GM19452 (cell line): ENCODE data around the gene POLD4.

Experiments used
- ATAC-seq: cut with Tn5 transposase; IDR thresholded peaks from one replicate; pipeline ENCODE4 v1.9.1; 2021; ENCODE audit not compliant: unreplicated experiment

Gene POLD4

DNA sequence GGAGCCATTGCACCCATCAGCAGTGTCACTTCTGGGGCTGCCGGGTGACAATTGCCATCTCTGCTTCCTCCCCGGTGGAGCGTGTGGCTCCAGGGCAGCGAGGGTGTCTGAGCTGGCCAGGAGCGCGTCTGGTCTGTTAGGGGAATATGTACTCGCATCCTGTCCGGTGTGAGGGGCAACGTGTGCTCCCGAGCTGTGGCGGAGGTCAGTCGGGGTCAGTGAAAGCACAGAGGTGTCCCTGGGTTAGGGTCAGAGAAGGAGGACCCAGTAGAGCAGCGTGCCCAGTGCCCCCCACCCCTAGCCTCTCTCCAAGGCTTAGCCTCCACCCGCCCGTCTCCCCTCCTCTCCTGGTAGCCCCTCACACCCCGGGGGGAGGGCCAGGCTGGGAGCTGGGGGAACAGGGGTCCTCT is 18.6 kb upstream of the POLD4 start:
- ATAC-seq = no peak

DNA sequence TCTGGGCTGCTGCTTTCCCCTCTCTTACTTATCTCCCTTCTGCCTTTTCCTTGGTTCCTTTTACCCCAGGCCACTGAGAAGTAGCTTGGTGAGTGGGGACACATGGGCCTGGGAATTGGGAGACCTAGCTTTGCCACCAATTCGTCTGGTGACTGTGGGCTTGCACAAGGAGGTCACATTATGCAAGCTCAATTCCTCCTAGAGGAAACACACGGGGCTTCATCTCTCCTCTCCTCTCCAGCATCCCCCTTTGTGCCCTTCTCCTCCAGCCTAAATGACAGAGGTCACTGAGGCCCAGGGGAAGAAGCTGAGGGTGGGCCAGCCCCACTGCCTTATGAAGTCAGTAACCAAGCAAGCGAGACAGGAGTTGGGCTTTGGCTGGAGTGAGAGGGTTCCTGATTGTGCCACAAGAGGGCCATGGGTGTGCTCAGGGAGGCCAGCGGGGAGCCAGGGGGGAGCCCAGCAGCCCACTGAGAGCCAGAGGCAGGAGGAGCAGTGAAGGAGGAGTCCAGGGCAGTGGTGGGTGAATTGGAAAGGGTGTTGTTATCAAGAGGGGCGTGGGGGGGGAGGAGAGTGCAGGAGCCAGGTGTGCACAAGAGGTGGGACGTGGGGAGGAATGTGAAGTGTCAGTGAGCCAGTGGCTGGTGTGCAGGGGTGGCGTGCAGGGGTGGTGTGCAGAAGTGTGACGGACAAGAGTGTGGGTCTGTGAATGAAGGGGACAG is 18.0 kb upstream of the POLD4 start:
- no peak for ATAC-seq

DNA sequence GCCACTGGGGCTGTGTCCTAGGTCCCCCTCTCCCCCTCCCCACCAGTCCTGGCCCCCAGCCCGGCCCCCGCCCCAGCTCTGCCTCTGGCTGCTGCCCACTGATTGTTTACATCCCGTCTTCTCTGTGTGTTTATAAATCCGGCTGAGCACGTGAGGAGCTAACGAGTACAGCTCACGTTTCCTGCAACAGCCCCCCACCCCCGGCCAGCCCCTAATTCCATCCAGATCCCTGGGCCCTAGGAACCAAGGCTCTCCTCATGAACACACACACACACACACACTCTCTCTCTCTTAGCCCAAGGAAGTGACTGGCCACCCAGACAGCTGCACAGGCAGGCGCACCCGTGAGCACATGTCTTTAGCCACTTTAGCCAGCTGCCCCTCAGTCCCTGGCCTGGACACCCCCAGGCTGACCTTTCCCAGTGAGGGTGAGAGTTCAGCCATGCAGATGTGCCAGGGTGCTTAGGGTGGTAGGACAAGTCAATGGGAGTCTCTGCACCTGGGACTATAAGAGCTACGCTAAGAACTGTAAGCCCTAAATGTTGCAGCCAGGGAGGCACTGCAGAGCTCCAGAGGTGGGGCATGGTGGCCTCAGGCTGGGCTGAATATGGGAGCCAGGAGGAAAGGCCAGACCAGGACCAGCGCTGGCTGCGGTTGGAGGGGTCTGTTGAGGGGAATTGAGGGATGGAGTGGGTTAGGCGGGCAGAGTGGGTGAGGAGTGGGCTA is 17.2 kb upstream of the POLD4 start:
- no peak for ATAC-seq

- no peak for ATAC-seq
Observed at GRCh38 chr11:67369801-67370284, 16.5 kb upstream of the POLD4 start.

DNA sequence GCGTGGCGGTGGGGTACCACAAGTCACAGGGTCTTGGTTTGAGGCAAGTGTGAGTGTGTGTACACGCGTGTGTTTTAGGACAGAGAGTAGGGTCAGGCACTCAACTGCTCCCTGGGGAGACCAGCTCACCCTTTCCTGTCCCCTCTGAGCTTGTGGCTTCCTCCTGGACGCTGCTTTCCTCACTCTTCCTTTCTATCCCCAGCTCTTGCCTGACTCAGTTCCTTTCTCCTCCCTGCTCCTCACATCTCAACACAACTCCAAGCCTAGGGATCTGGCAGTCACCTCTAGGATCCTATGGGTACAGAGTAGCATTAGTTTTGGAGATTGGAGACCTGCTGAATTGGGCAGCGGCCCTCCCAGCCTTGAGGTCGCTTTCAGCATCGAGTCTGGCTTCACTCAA is 15.9 kb upstream of the POLD4 start:
- ATAC-seq = no peak

- ATAC-seq = no peak
Observed at GRCh38 chr11:67368621-67369020, 15.3 kb upstream of the POLD4 start.

GRCh38 chr11:67367761-67368227 is 14.4 kb upstream of the POLD4 start:
- no peak for ATAC-seq

GRCh38 chr11:67366961-67367760 is 13.8 kb upstream of the POLD4 start:
- ATAC-seq = no peak

DNA sequence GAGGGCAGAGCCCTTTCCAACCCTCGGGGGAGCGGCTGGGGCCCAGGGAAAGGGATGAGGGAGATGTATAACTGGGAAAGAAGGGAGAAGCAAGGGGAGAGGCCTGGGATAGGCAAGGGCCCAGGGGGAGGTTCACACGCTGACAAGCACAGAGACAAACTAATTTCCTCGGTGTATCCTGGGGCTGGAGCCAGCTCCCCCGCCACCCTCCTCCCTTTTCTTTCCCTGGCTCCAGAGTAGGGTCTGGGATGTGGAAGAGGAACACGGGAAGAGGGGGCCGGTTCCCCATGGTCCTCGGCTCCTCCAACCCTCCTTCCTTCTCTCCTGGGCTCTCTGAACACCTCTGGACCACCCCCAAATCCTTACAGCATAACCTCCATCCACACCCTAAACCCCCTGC is 13.2 kb upstream of the POLD4 start:
- ATAC-seq = no peak

DNA sequence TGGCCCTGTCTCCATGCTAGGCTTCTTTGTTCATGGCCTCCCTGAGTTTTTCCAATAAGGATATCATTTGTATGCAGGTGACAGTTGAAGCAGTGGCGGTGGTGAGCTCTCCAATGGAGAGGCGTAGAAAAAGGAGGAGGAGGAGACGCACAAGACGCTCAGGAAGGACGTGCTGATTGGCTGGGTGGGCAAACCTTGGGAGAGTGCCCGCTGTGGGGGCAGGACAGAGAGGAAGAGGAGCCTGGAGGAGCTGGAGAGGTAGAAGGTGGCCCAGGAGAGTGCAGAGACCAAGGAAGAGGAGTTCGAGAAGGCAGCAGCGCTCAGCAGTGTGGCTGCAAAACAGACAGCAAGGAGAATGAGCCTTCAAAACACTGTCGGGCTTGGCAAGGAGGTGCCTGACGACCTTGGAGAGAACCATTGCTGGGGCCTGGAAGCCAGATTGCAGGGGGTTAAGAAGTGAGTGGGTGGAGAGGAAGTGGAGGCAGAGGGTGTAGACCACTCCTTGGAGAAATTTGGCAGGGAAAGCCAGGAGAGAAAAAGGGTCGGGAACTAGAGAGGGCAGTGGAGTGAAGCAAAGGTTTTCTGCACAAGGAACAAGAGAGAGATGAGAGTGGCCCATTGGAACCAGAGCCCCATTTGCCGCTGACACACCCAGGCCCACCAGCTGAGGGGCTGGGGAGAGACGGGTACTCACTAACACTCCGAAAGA is 12.5 kb upstream of the POLD4 start:
- no peak for ATAC-seq

DNA sequence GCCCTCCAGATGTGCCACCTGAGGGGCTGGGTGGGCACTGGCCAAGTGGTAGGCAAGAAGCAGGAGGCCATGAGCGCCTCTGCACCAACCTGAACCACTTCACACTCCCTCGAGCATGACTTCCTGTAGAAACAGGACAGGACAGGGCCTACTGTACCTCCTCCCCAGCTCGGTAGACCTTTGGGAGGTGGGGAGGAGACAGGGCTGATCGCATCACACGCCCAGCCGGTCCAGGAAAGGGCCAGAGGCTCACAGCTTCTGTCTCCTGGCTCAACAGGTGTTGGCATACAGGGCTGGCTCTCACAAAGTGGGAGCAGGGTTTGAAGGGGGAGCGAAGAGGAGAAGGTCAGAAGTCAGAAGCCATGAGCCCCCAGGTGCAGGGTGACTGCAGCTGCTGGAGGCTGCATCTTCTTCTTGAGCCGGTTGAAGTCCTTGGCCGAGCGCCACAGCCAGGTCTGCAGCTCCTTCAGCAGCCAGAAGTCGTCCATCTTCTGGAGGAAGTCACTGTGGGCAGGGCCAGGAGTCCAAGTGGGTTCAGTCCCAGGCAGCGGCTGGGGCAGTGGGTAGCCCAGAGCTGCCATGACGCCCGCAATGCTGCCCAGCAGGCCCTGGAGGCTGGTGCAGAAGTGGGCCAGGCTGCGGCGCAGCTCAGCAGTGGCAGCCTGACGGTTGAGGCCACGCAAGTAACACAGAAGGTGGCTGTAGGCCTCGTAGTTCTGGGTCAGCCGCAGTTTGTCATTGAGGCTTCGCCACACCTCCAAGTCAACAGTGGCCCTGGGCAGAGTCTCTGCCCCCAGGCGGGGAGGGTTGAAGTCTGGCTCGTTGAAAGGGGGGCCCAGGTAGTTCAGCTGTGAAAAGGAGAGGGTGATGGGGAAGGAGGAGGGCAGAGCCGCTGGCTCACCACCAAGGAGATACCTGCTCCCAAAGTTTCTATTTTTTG is 11.7 kb upstream of the POLD4 start:
- ATAC-seq = no peak

GRCh38 chr11:67364169-67364568 is 10.8 kb upstream of the POLD4 start:
- no peak for ATAC-seq

- ATAC-seq = no peak
Observed at GRCh38 chr11:67357831-67358670, 4.7 kb upstream of the POLD4 start.

GRCh38 chr11:67356864-67357561 is 3.7 kb upstream of the POLD4 start:
- no peak for ATAC-seq

DNA sequence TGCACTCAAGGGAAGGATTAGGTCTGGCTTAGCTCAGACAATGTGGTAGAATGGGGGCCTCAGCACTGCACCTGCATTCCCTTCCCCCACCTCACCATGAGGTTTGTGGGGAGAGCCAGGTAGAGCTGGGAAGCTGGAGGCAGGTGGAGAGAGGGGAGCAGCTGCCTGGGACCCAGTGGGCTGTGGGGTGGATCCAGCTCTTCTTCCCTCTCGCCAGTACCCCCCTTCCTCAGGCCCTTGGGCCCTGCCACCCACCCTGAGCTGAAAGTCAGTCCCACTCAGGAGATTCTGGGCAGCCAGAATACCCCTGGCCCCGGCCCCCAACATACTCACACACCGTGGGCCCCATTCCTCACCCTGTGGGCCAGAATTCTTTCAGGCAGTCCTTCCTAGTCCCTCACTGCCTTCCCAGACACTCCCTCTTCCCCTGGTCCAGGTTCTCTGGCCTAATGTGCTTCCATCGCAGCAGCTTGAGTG is 3.1 kb upstream of the POLD4 start:
- ATAC-seq = no peak

DNA sequence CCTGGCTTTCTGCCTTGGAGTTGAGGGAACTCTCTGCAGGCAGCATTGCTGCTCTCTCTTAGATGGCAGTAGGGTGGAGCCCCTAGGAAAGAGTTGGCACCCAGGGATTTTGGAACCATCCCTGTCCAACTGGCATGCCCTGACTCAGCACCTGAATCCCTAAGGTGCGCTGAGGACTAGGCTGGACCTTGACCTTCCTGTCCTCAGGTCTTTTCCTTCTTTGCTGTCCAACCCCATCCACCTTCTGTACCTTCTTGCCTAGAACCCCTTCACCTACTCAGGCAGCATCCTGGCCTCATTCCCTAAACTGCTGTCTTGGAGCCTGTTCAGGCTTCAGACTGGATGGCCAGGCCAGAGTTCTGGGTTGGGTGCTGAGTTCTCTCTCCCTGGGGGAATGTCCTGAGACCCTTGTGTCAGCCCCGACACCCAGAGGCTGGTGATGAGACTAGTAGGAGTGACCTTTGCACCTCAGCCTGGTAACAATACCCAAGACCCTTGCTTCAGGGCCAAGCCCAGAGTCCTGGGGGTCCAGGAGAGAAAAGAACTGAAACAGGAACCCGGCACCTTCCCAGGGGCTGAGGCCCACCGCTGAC is 2.5 kb upstream of the POLD4 start:
- ATAC-seq = no peak

DNA sequence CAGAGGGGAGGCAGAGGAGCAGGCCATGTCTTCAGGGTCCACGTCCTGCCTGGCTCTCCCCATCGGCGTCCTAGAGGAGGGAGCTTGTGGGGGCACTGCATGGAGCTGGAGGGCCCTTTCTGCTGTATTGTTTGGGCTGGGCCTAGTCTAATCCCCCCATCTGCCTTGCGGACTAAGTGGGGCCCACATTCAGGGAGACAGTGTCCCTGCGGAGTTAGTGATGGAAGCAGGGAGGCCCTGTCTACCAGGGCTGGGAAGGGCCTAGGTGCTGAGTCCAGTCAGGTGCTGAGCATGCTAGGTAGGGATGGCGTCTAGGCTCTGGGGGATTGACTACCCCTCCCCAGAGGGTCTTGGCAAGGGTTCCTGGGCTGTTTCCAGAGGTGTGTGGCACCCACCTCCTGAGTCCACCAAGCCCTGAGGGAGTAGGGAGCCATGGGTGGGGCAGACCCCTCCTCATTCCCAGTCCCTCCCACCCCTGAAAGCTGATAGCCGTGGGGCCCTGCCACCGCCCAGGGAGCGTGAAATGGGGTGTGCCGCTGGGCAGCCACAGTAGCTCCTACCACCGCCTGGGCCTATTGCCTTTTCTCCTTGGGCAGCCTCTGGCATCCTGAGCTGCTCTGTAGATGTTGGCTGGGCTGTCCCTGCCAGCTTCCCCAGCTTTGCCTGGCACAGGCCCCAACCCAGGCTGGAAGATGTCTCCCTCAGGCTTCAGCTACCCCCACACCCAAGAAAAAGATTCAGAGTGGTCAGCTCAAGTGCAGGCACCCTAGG is 1.9 kb upstream of the POLD4 start:
- no peak for ATAC-seq
